ENCODE results near the gene MYO7B.

Gene MYO7B

DNA sequence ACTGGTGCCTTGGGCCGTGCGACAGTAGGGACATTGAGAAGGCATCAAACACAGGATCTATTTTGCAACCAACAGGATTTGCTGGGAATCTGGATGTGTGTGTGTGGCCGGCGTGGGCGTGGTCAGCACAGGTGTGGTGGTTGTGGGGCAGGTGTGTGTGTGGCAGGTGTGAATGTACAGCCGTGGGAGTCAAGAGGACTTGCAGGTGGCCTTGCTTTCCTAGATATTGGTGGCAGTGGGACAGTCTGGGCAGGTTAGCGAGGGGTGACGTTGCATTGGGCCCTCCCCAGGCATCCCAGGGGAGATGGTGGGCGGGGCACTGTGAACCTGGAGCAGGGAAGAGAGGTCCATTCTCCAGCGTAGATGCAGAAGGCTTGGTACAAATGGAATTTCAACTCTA lies 143.0 kb downstream of the MYO7B start:
- no peak for DNase-seq (ENCODE audit: low read depth in 2 of 2)

DNA sequence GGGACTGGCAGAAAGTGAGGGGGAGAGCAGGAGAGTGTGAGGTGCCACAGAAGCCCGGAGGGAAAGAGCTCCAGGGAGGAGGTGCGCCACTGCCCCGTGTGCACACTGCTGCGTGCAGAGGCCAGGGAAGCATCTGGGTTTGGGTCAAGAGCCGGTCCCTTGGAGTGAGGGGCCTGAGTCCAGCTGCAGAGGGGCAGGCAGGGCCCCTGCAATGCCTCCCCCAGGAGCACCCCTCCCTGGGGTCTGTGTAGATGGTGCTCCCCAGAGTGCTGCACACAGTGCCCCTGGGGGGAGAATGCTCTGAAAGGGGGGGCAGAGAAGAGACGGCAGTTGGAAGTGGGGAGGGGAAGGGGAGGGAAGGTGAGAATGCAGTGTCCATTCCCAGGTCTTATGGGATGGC lies 143.5 kb downstream of the MYO7B start:
- no peak for DNase-seq (ENCODE audit: low read depth in 2 of 2)

- no peak for DNase-seq (ENCODE audit: low read depth in 2 of 2)
Observed at GRCh38 chr2:127679680-127680361, 144.3 kb downstream of the MYO7B start.

DNA sequence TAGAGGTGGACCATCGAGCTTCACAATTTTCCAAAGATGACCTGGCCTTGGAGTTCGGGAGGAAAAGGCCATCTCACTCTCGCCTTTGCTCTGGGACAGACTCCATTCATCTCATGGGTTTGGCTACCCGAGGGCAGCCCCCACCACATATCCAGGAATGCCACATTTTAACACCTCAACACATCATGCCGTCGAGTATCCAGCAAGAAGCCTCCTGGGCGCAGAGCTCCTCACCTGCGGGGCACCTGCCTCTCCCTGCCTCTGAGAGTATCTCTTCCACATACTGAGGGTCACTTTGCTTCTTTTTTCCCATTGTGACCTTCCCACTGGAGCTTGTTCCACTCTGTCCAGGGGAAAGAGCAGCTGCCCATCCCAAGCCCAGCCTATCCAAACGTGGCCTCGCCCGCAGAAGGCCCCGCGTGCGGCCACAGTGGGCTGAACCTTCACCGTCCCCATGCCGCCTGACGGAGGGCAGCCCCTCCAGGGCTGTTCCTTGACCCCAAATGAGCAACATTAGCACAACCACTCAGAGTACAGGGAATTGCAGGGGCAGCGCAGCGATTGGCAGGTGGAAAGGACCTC lies 145.3 kb downstream of the MYO7B start:
- no peak for DNase-seq (ENCODE audit: low read depth in 2 of 2)

- no peak for DNase-seq (ENCODE audit: low read depth in 2 of 2)
Observed at GRCh38 chr2:127681288-127681804, 145.9 kb downstream of the MYO7B start.

DNA sequence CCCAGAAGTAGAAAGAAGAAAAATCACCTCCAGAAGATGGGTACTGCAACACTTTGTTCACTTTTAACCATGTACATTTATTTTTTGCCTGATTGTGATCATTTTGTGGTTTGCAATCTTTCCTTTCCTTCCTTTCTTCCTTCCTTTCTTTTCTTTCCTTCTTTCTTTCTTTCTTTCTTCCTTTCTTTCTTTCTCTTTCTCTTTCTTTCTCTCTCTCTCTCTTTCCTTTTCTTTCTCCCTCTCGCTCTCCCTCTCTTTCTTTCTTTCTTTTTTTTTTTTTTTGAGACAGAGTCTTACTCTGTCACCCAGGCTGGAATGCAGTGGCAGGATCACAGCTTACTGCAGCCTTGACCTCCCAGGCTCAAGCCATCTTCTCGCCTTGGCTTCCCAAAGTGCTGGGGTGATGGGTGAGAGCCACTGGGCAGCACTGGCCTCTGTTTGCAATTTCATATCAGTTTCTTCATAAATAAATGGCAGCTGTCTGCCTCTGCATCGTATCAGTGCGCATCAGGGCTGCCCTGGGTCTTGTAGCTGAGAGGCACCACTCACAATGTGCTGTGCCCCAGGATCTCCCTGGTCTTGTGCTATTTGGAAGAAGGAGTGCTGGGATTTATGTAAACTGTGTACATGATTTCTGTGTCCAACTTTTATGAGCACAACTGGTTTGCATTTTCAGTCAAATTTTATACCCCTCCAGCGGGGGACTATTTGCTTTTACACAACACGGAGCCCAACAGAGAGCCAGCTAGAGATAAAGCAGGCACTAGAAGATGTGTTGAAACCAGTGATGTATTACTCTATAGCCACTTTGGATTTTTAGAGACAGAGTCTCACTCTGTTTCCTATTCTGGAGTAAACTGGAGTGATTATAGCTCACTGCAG lies 146.7 kb downstream of the MYO7B start:
- DNase-seq (ENCODE audit: low read depth in 2 of 2), result no peak

DNA sequence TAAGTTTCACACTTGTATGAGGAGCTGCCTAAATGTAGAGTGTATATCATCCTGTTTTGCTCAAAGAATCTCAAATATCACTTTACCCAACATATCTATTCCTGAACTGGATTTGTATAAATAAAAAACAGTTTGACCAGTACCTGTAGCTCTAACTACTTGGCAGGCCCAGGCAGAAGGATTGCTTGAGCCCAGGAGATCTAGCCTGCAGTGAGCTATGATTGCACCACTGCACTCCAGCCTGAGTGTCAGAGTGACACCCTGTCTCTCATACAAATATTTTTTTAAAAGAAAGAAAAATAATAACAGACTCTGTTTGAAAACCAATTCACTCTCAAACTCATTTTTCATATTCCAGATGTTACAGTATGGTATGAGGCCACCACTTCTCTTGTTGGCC lies 147.6 kb downstream of the MYO7B start:
- DNase-seq (ENCODE audit: low read depth in 2 of 2), result no peak

DNA sequence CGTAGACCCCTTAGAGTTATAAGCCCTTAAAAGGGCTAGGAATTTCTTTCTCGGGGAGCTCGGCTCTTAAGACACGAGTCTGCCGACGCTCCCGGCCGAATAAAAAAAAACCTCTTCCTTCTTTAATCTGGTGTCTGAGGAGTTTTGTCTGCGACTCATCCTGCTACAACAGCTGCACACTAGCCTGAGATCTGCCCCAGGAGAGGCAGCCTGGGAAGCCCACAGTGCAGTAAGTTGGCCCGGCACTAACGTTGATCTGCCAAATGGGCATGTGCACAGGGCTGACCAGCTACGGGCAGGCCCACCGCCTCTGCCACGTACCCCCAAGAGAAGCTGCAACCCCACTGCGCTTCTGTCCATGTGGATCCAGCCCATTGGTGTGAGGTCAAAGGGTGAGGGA lies 148.3 kb downstream of the MYO7B start:
- no peak for DNase-seq (ENCODE audit: low read depth in 2 of 2)

GRCh38 chr2:127685410-127686080 lies 150.1 kb downstream of the MYO7B start:
- no peak for DNase-seq (ENCODE audit: low read depth in 2 of 2)

Measured in stimulated activated CD4-positive, alpha-beta T cell treated with anti-CD3 and anti-CD28 coated beads, Interleukin-15, amount 100 ng/mL, for 48 hours (primary cell).